Measurements from ENCODE around the gene OR5M8. TPM values are rescaled to one million over a fixed set of nuclear protein-coding genes. Genes with fewer than 3 reads are reported as not detected.

Gene OR5M8
- total RNA-seq: not detected in 2 replicates

GRCh38 chr11:56491270-56491669 is at the start of gene OR5M8:
TSS of gene OR5M8 (minus strand) at chr11:56491370. CDS start at chr11:56491370, 0 bp downstream.

DNA sequence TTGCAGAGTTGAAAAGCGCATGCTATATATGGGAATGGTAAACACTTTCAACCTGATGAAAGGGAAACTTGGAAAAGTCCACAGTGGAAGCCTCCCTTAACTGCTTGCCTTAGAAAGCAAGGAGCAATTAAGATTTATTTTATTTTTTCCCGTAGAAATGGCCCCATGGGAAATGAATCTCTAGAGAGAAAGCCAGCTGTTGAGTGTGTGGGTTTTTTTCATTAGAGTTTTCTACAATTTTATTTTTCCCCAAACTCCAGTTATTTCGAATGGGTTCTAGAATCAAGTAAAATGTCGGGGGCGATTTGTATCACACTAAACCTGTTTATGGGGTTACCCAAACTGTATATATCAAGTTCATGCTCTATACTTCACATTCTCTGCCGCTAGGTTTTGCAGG is 17.9 kb downstream of the OR5M8 start, which contains the start of gene OR5M3:
OR5M3 (minus strand) TSS at position 101 of the 400 bp plus-strand sequence. CDS start 2,855 bp downstream, outside the sequence.

Other genes with a start within 250 kb of the OR5M8 start
- gene OR5T3, start 239.1 kb downstream of the OR5M8 start, total RNA-seq: not detected in 2 replicates
- not detected in 2 replicates for gene OR5T1, start 217.2 kb downstream of the OR5M8 start, total RNA-seq
- not detected in 2 replicates for gene OR8H1, start 199.1 kb downstream of the OR5M8 start, total RNA-seq
- not detected in 2 replicates for gene OR8K3, start 176.2 kb downstream of the OR5M8 start, total RNA-seq
- not detected in 2 replicates for gene OR8K1, start 145.3 kb downstream of the OR5M8 start, total RNA-seq
- gene OR8J1, start 137.1 kb downstream of the OR5M8 start, total RNA-seq: not detected in 2 replicates
- gene OR8U1, start 115.7 kb downstream of the OR5M8 start, total RNA-seq: not detected in 2 replicates
- not detected in 2 replicates for gene OR5AL1, start 78.7 kb downstream of the OR5M8 start, total RNA-seq
- gene OR5M3, start 18.0 kb downstream of the OR5M8 start, total RNA-seq: not detected in 2 replicates
- gene OR5M11, start 51.9 kb upstream of the OR5M8 start, total RNA-seq: not detected in 2 replicates
- gene OR5M10, start 86.4 kb upstream of the OR5M8 start, total RNA-seq: not detected in 2 replicates
- not detected in 2 replicates for gene OR5M1, start 123.5 kb upstream of the OR5M8 start, total RNA-seq
- gene OR5AP2, start 151.1 kb upstream of the OR5M8 start, total RNA-seq: not detected in 2 replicates
- not detected in 2 replicates for gene OR5AR1, start 172.3 kb upstream of the OR5M8 start, total RNA-seq
- gene OR9G1, start 207.7 kb upstream of the OR5M8 start, total RNA-seq: not detected in 2 replicates